Neural crest cell (in vitro differentiated cells): ENCODE measurements around the gene BMPR1A. TPM values are rescaled to one million over a fixed set of nuclear protein-coding genes. Genes with fewer than 3 reads are reported as not detected.
"Not testable (repeated sequence)": the region's sequence is repeated elsewhere in the genome, so short reads cannot be mapped to it uniquely, and the experiment has no call there.

Experiments used
- DNase-seq: peaks from one replicate; pipeline ENCODE4 v3.0.0; 2021; ENCODE audit warnings: low read depth, mixed read lengths, low spot score
- H3K27ac Mint-ChIP-seq: one replicate; pipeline ENCODE4 v1.8.0; 2021; ENCODE audit warnings: mild to moderate bottlenecking, mixed read lengths; ENCODE audit not compliant: unreplicated experiment
- H3K27me3 Mint-ChIP-seq: 2 replicates; pipeline ENCODE4 v1.8.0; 2021; ENCODE audit warnings: low read depth, mild to moderate bottlenecking, mixed read lengths
- H3K36me3 Mint-ChIP-seq: 2 replicates; pipeline ENCODE4 v1.8.0; 2021; ENCODE audit warnings: low read depth, mild to moderate bottlenecking, mixed read lengths
- H3K4me1 Mint-ChIP-seq: 2 replicates; pipeline ENCODE4 v1.8.0; 2021; ENCODE audit warnings: mixed read lengths
- H3K4me3 Mint-ChIP-seq: one replicate; pipeline ENCODE4 v1.8.0; 2021; ENCODE audit warnings: mild to moderate bottlenecking, mixed read lengths
- H3K9me3 Mint-ChIP-seq: 2 replicates; pipeline ENCODE4 v1.8.0; 2021; ENCODE audit warnings: mixed read lengths
- CTCF ChIP-seq: fragments of 200-600 bp; sonication (generic); conservative IDR thresholded peaks from 2 replicates; pipeline ENCODE4 v1.5.0; 2021; ENCODE audit warnings: antibody characterized with exemption, mild to moderate bottlenecking
- total RNA-seq: library from RNA; stranded (reverse); gene quantifications from 2 replicates; pipeline ENCODE4 v1.2.1, GENCODE V29; 2021

The BMPR1A gene
- total RNA-seq, 1 donor from 2014 or later, result 78.6 TPM

GRCh38 chr10:86974484-86974883, 218.1 kb downstream of the BMPR1A start:
- Mint-ChIP-seq H3K4me1 (peaks cover 18% of the 10 kb centered on the region), H3K4me3 (no peak overlapping the region), H3K36me3 (no peaks in the 10 kb centered on the region), H3K9me3 (no peaks in the 10 kb centered on the region), H3K27ac (no peak overlapping the region), H3K27me3 (peaks cover 20% of the 10 kb centered on the region)
- no peak for TF ChIP-seq CTCF
- no peak for DNase-seq

DNA sequence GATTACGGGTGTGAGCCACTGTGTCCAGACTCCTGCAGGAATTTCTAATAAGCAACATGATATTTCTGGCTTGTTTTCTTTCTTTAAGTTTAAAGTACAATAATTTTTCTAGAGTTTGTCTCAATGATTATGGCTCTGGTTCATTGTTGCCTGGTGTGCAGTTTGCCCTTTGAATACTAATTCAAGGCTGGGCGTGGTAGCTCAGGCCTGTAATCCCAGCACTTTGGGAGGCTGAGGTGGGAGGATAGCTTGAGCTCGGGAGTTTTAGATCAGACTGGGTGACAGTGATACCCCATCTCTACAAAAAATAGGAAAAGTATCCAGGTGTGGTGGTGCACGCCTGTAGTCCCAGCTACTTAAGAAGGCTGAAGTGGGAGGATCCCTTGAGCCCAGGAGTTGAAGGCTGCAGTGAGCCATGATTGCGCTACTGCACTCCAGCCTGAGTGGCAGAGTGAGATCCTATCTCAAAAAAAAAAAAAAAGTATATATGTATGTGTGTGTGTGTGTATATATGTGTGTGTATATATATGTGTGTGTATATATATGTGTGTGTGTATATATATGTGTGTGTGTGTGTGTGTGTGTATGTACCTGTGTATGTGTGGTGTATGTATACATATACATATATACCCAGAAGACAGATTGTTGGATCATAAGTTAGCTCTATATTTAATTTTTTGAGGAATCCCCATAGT, 220.1 kb downstream of the BMPR1A start:
- Mint-ChIP-seq H3K4me1 (peaks cover 5% of the 10 kb centered on the region), H3K4me3 (no peak overlapping the region), H3K27ac (no peak overlapping the region), H3K9me3 (no peaks in the 10 kb centered on the region), H3K36me3 (no peaks in the 10 kb centered on the region), H3K27me3 (peaks cover 14% of the 10 kb centered on the region)
- DNase-seq, result no peak
- TF ChIP-seq CTCF, result no peak

GRCh38 chr10:86978457-86978856, 222.0 kb downstream of the BMPR1A start:
- not testable (repeated sequence) for H3K4me1 Mint-ChIP-seq, H3K27me3 Mint-ChIP-seq, DNase-seq, H3K4me3 Mint-ChIP-seq, H3K9me3 Mint-ChIP-seq, H3K36me3 Mint-ChIP-seq, H3K27ac Mint-ChIP-seq

DNA sequence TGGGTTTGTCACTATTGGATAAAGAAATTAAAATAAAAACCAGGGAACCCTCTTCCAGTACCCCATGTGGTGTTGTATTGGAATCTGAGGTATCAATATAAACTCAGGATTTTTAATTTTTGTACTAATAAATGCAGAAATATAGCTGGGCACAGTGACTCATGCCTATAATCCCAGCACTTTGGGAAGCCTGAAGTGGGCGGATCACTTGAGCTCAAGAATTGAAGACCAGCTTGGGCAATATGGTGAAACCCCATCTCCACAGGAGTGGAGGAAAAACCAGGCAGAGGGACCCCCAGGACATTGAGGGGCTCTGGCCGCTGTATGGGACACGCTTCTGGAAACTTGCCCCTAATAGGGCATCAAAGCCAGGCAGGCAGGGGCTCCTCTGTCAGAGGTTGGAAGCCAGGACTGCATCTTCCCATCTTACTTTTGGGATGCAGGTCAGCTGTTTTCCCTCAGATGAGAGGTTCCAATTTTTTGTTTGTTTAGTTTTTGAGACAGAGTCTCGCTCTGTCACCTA, 222.9 kb downstream of the BMPR1A start:
- Mint-ChIP-seq H3K4me1 (no peaks in the 10 kb centered on the region), H3K4me3 (no peak overlapping the region), H3K36me3 (no peaks in the 10 kb centered on the region), H3K27me3 (no peaks in the 10 kb centered on the region), H3K27ac (no peak overlapping the region), H3K9me3 (no peaks in the 10 kb centered on the region)
- no peak for DNase-seq
- no peak for TF ChIP-seq CTCF

DNA sequence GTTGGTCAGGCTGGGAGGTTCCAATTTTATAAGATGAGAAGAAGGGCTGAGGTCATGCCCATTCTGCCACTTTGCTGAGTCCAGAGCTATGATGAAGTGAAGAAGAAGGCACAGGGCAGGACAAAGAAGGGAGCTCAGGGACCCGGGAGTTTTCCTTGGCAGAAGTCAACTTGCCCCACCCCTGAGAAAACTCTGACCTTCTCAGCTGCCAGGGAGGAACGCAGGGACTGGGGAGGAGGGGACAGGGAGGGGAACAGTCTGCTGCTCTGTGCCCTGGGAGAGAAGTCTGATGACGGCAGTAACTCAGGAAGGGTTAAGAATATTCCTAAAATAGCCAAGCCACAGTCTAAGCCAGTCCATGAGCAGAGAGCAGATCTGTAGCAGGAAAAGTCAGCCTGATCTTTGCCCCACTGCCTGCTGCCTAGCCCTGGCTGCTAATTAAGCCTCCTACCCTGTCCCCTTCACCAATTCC, 223.6 kb downstream of the BMPR1A start:
- Mint-ChIP-seq H3K4me1 (no peaks in the 10 kb centered on the region), H3K27me3 (no peaks in the 10 kb centered on the region), H3K9me3 (no peaks in the 10 kb centered on the region), H3K4me3 (no peak overlapping the region), H3K36me3 (no peaks in the 10 kb centered on the region), H3K27ac (no peak overlapping the region)
- DNase-seq, result no peak
- TF ChIP-seq CTCF, result no peak

DNA sequence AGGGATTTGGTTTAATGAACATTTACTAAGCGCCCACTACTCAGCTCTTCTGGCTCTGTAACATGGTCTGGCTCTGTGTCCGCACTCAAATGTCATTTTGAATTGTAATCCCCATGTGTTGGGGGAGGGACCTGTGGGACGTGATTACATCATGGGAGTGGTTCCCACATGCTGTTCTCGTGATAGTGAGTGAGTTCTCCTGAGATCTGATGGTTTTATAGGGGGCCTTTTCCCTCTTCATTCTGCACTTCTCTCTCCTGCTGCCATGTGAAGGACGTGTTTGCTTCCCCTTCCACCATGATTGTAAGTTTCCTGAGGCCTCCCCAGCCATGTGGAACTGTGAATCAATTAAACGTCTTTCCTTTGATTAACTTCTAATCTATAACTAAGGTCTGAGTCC, 224.6 kb downstream of the BMPR1A start:
- not testable (repeated sequence) for H3K4me3 Mint-ChIP-seq, H3K27ac Mint-ChIP-seq, DNase-seq, H3K27me3 Mint-ChIP-seq, H3K9me3 Mint-ChIP-seq, H3K4me1 Mint-ChIP-seq, H3K36me3 Mint-ChIP-seq
